SU-DHL-6 (cell line): ENCODE results near the gene TMTC1.

ENCODE experiments used
- EZH2phosphoT487 ChIP-seq: fragments of 200-600 bp; sonication (generic), shearing (Covaris generic); conservative IDR thresholded peaks from 2 replicates; pipeline ENCODE4 v1.6.1; 2018; ENCODE audit warnings: mild to moderate bottlenecking, antibody characterized with exemption, low read length, moderate library complexity, mixed read lengths
- TF ChIP-seq, protein P1 (sequence below): fragments of 200-600 bp; sonication (generic); IDR thresholded peaks from one replicate; pipeline ENCODE4 v1.5.1; 2017; ENCODE audit warnings: antibody characterized with exemption, mild to moderate bottlenecking, low read length, moderate library complexity; ENCODE audit not compliant: insufficient read depth, poor library complexity, severe bottlenecking

DNA sequence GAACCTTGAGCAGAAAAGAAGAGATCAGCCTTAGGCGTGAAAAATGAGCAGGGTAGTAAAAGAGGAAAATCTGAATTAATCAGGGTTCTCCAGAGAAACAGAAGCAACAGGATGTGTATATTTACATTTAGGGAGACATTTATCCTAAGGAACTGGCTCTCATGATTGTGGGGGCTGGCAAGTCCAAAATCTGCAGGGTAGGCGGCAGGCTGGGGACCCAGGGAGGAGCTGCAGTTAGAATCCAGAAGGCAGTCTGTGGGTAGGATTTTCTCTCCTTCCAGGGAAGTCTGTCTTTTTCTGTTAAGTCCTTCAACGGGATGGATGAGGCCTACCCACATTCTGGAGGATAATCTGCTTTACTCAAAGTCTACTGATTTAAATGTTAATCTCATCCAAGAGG, 218.8 kb downstream of the TMTC1 start:
- TF ChIP-seq, protein P1, sequence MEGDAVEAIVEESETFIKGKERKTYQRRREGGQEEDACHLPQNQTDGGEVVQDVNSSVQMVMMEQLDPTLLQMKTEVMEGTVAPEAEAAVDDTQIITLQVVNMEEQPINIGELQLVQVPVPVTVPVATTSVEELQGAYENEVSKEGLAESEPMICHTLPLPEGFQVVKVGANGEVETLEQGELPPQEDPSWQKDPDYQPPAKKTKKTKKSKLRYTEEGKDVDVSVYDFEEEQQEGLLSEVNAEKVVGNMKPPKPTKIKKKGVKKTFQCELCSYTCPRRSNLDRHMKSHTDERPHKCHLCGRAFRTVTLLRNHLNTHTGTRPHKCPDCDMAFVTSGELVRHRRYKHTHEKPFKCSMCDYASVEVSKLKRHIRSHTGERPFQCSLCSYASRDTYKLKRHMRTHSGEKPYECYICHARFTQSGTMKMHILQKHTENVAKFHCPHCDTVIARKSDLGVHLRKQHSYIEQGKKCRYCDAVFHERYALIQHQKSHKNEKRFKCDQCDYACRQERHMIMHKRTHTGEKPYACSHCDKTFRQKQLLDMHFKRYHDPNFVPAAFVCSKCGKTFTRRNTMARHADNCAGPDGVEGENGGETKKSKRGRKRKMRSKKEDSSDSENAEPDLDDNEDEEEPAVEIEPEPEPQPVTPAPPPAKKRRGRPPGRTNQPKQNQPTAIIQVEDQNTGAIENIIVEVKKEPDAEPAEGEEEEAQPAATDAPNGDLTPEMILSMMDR: no peak
- TF ChIP-seq EZH2phosphoT487: no peak
